Astrocyte of the cerebellum (primary cell): ENCODE data around the gene SH3GL1.

Experiments
- DNase-seq: peaks from one replicate; pipeline ENCODE4 v3.0.0-alpha.2; 2011; ENCODE audit warnings: low read depth
- H3K4me3 ChIP-seq: 2 replicates; pipeline ENCODE4 v1.5.1; 2011; ENCODE audit warnings: mild to moderate bottlenecking, low read depth, low read length, moderate library complexity
- in situ Hi-C: cut with HindIII; loops from 2 replicates; pipeline ENCODE4 v1.10.0; 2017; ENCODE audit warnings: low sequenced_read_pairs
- TF ChIP-seq, protein P1 (sequence below): IDR thresholded peaks from 2 replicates; pipeline ENCODE4 v1.5.1; 2012; ENCODE audit warnings: low read length, low read depth, moderate library complexity, mild to moderate bottlenecking; ENCODE audit errors: missing control alignments

SH3GL1 gene

GRCh38 chr19:4363571-4364304 lies 36.6 kb downstream of the SH3GL1 start:
- no peak overlapping the region for H3K4me3 ChIP-seq
- no peak for DNase-seq
- TF ChIP-seq, protein P1, sequence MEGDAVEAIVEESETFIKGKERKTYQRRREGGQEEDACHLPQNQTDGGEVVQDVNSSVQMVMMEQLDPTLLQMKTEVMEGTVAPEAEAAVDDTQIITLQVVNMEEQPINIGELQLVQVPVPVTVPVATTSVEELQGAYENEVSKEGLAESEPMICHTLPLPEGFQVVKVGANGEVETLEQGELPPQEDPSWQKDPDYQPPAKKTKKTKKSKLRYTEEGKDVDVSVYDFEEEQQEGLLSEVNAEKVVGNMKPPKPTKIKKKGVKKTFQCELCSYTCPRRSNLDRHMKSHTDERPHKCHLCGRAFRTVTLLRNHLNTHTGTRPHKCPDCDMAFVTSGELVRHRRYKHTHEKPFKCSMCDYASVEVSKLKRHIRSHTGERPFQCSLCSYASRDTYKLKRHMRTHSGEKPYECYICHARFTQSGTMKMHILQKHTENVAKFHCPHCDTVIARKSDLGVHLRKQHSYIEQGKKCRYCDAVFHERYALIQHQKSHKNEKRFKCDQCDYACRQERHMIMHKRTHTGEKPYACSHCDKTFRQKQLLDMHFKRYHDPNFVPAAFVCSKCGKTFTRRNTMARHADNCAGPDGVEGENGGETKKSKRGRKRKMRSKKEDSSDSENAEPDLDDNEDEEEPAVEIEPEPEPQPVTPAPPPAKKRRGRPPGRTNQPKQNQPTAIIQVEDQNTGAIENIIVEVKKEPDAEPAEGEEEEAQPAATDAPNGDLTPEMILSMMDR, result no peak
- in situ Hi-C loops, result no loop called here

- in situ Hi-C loops, result no loop called here
- TF ChIP-seq, protein P1, result peak; percentile 21
- no peak for DNase-seq
- H3K4me3 ChIP-seq, result no peak overlapping the region
Observed at GRCh38 chr19:4362831-4363545, 37.4 kb downstream of the SH3GL1 start.

DNA sequence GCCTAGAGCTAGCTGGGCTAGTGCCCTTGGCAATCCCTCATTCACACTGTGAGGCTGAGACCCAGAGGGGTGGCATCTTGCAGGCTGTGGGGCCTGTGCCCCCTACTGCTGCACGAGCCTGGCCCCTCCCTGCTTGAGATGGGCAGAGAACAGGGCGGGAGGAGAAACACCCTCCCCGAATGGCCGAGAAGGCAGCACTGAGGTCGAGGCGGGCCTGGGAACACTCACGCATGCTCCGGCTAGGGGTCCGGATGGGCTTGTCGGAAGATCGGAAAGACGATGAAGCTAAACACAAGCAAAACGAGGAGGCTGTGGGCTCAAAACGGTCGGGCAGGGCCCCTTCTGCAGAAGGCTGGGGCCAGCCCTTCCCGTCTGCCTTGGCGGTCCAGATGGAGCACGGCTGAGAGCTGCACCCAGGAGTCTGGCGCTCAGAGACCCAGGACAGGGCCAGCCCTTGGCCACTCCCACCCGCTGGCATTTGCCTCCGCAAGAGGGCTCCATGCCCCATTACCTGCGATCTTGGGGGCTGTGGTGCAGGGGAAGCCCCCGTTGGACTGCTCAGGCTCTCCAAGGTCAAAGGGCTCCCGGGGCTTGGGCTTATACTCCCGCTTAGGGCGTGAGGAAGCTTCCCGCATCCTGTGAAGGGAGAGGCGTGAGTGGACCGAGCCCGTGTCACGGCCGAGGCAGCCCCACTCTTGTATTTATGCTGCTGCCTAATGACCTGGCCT lies 38.1 kb downstream of the SH3GL1 start:
- in situ Hi-C loops, result no loop called here
- DNase-seq, result no peak
- H3K4me3 ChIP-seq, result no peak overlapping the region
- TF ChIP-seq, protein P1, result no peak

GRCh38 chr19:4361152-4362046 lies 38.9 kb downstream of the SH3GL1 start:
- H3K4me3 ChIP-seq, result no peak overlapping the region
- in situ Hi-C loops, result no loop called here
- TF ChIP-seq, protein P1, result no peak
- no peak for DNase-seq

- TF ChIP-seq, protein P1, result no peak
- in situ Hi-C loops, result no loop called here
- DNase-seq, result no peak
- H3K4me3 ChIP-seq, result no peak overlapping the region
Observed at GRCh38 chr19:4360641-4361151, 39.7 kb downstream of the SH3GL1 start.
